ACHN (cell line): ENCODE measurements around the gene ITGB7.
"Not testable (repeated sequence)": the region's sequence is repeated elsewhere in the genome, so short reads cannot be mapped to it uniquely, and the experiment has no call there.

ENCODE experiments used
- DNase-seq: peaks from one replicate; pipeline ENCODE4 v3.0.0-alpha.2; 2015
- in situ Hi-C: cut with HindIII; loops from 2 replicates; pipeline ENCODE4 v1.10.0; 2017; ENCODE audit warnings: low sequenced_read_pairs, low pct_ligation_motif_present, low pct_unique_long_range_greater_than_20kb

The ITGB7 gene

GRCh38 chr12:53169644-53170043, 37.4 kb downstream of the ITGB7 start:
- no peak for DNase-seq
- in situ Hi-C loops, result no loop called here

GRCh38 chr12:53166837-53167236, 40.2 kb downstream of the ITGB7 start:
- in situ Hi-C loops, result no loop called here
- DNase-seq, result no peak

GRCh38 chr12:53163008-53163407, 44.0 kb downstream of the ITGB7 start:
- DNase-seq, in situ Hi-C loops: not testable (repeated sequence)

- no peak for DNase-seq
- in situ Hi-C loops, result no loop called here
These were observed 45.7 kb downstream of the ITGB7 start for GRCh38 chr12:53161119-53161911.

- in situ Hi-C loops, result no loop called here
- DNase-seq, result no peak
These were observed 46.4 kb downstream of the ITGB7 start for GRCh38 chr12:53160673-53161072.

GRCh38 chr12:53160000-53160399, 47.1 kb downstream of the ITGB7 start:
- in situ Hi-C loops, result no loop called here

GRCh38 chr12:53159195-53159839, 47.7 kb downstream of the ITGB7 start:
- in situ Hi-C loops, result no loop called here
- peak; percentile 87 for DNase-seq

More at GRCh38 chr12:53160000-53160399, 47.1 kb downstream of the ITGB7 start:
- no peak for DNase-seq

GRCh38 chr12:53152390-53152789, 54.7 kb downstream of the ITGB7 start:
- in situ Hi-C loops, result no loop called here
- DNase-seq, result no peak

- DNase-seq, result no peak
- in situ Hi-C loops, result no loop called here
These were observed 56.0 kb downstream of the ITGB7 start for GRCh38 chr12:53151039-53151438.

GRCh38 chr12:53147653-53148052, 59.4 kb downstream of the ITGB7 start:
- in situ Hi-C loops, result no loop called here
- no peak for DNase-seq

GRCh38 chr12:53147181-53147580, 59.9 kb downstream of the ITGB7 start:
- no peak for DNase-seq
- in situ Hi-C loops, result no loop called here

GRCh38 chr12:53145383-53146260, 61.4 kb downstream of the ITGB7 start:
- no peak for DNase-seq
- in situ Hi-C loops, result no loop called here

GRCh38 chr12:53143355-53143754, 63.7 kb downstream of the ITGB7 start:
- no peak for DNase-seq
- in situ Hi-C loops, result no loop called here
